ENCODE data around the gene ZNF735. TPM values are rescaled to one million over a fixed set of nuclear protein-coding genes. Genes with fewer than 3 reads are reported as not detected.

ZNF735 gene
- total RNA-seq, 1 donor from 2014 or later, result not detected

- intact Hi-C loops (cut with micrococcal nuclease), result loop anchor here (1.0 kb wide), 1 partner anchor 444 kb away; no protein-coding TSS in a partner anchor
- H3K36me3 Mint-ChIP-seq (ENCODE audit: low read depth), result no peaks in the 10 kb centered on the region
- no peak for TF ChIP-seq CTCF (IDR thresholded peaks at IDR 0.05)
These were observed 25.4 kb upstream of the ZNF735 start for GRCh38 chr7:64181586-64181985.

GRCh38 chr7:64182036-64182790 is 24.8 kb upstream of the ZNF735 start:
- no peak overlapping the region for H3K4me3 Mint-ChIP-seq
- H3K27me3 Mint-ChIP-seq, result no peaks in the 10 kb centered on the region
- DNase-seq (no peak), ATAC-seq (ENCODE audit: low read depth) (no peak)
- intact Hi-C loops (cut with micrococcal nuclease), result no loop called here
- ChIA-PET POLR2A (no interaction called here), CTCF (no interaction called here)
- TF ChIP-seq CTCF (IDR thresholded peaks at IDR 0.05), result no peak
- no peak overlapping the region for H3K27ac Mint-ChIP-seq
- H3K36me3 Mint-ChIP-seq (ENCODE audit: low read depth), result no peaks in the 10 kb centered on the region
- H3K4me1 Mint-ChIP-seq, result no peaks in the 10 kb centered on the region
- peaks cover 10% of the 10 kb centered on the region for H3K9me3 Mint-ChIP-seq

More at GRCh38 chr7:64181586-64181985, 25.4 kb upstream of the ZNF735 start:
- H3K27me3 Mint-ChIP-seq, result no peaks in the 10 kb centered on the region
- ChIA-PET CTCF (no interaction called here), POLR2A (no interaction called here)
- H3K4me3 Mint-ChIP-seq, result no peak overlapping the region
- DNase-seq (no peak), ATAC-seq (ENCODE audit: low read depth) (no peak)
- no peak overlapping the region for H3K27ac Mint-ChIP-seq
- peaks cover 7% of the 10 kb centered on the region for H3K9me3 Mint-ChIP-seq
- no peaks in the 10 kb centered on the region for H3K4me1 Mint-ChIP-seq

GRCh38 chr7:64183126-64183742 is 23.8 kb upstream of the ZNF735 start:
- H3K27ac Mint-ChIP-seq, result no peak overlapping the region
- ChIA-PET POLR2A (no interaction called here), CTCF (no interaction called here)
- H3K4me1 Mint-ChIP-seq, result no peaks in the 10 kb centered on the region
- no peaks in the 10 kb centered on the region for H3K27me3 Mint-ChIP-seq
- H3K9me3 Mint-ChIP-seq, result peaks cover 15% of the 10 kb centered on the region
- TF ChIP-seq CTCF (IDR thresholded peaks at IDR 0.05), result no peak
- ATAC-seq (ENCODE audit: low read depth) (no peak), DNase-seq (no peak)
- intact Hi-C loops (cut with micrococcal nuclease), result no loop called here
- no peak overlapping the region for H3K4me3 Mint-ChIP-seq
- no peaks in the 10 kb centered on the region for H3K36me3 Mint-ChIP-seq (ENCODE audit: low read depth)

GRCh38 chr7:64183827-64184372 is 23.1 kb upstream of the ZNF735 start:
- no peak for TF ChIP-seq CTCF (IDR thresholded peaks at IDR 0.05)
- Mint-ChIP-seq H3K4me3 (no peak overlapping the region), H3K9me3 (peaks cover 17% of the 10 kb centered on the region), H3K36me3 (ENCODE audit: low read depth) (no peaks in the 10 kb centered on the region), H3K27ac (no peak overlapping the region), H3K27me3 (no peaks in the 10 kb centered on the region), H3K4me1 (no peaks in the 10 kb centered on the region)
- DNase-seq (no peak), ATAC-seq (ENCODE audit: low read depth) (no peak)
- ChIA-PET POLR2A (no interaction called here), CTCF (no interaction called here)
- intact Hi-C loops (cut with micrococcal nuclease), result no loop called here

- Mint-ChIP-seq H3K9me3 (peaks cover 21% of the 10 kb centered on the region), H3K4me3 (no peak overlapping the region), H3K27ac (no peak overlapping the region), H3K4me1 (no peaks in the 10 kb centered on the region), H3K36me3 (ENCODE audit: low read depth) (no peaks in the 10 kb centered on the region), H3K27me3 (no peaks in the 10 kb centered on the region)
- no peak for TF ChIP-seq CTCF (IDR thresholded peaks at IDR 0.05)
- ATAC-seq (ENCODE audit: low read depth) (no peak), DNase-seq (no peak)
- CTCF ChIA-PET, result interaction anchor here (1.0 kb wide), 1 partner anchor 10 kb away, joined by 3 read pairs; no protein-coding TSS in a partner anchor
- intact Hi-C loops (cut with micrococcal nuclease), result no loop called here
- POLR2A ChIA-PET, result no interaction called here
These were observed 22.6 kb upstream of the ZNF735 start for GRCh38 chr7:64184376-64184775.
